GM23338 (cell line): ENCODE results near the gene PDGFRB.

Experiments
- CREB1 ChIP-seq: fragments of 250-450 bp; sonication (Bioruptor Pico); IDR thresholded peaks from 2 replicates; pipeline ENCODE4 v1.5.0; 2020; ENCODE audit warnings: low read depth, mild to moderate bottlenecking, moderate library complexity
- EZH2 ChIP-seq: fragments of 200-600 bp; sonication (generic); IDR thresholded peaks from one replicate; pipeline ENCODE4 v1.8.0; 2017; ENCODE audit warnings: antibody characterized with exemption, mild to moderate bottlenecking, low read depth; ENCODE audit not compliant: unreplicated experiment
- EZH2phosphoT487 ChIP-seq: fragments of 200-600 bp; sonication (generic); IDR thresholded peaks from one replicate; pipeline ENCODE4 v1.8.1; 2018; ENCODE audit warnings: antibody characterized with exemption; ENCODE audit not compliant: unreplicated experiment
- JUNB ChIP-seq: IDR thresholded peaks from one replicate; pipeline ENCODE4 v1.6.1; 2016; ENCODE audit warnings: antibody characterized with exemption; ENCODE audit not compliant: unreplicated experiment
- POLR2AphosphoS5 ChIP-seq: IDR thresholded peaks from 2 replicates; pipeline ENCODE4 v1.6.1; 2016; ENCODE audit warnings: antibody characterized with exemption, low read depth
- TF ChIP-seq, protein P1 (sequence below), 2 experiments: fragments of 200-600 bp in 1 of 2; sonication (generic) in 1 of 2; conservative IDR thresholded peaks; 2 replicates each; pipeline versions ENCODE4 v1.5.1 to v1.6.1; 2016 to 2017; ENCODE audit warnings: antibody characterized with exemption in 2 of 2, low read depth in 2 of 2, mild to moderate bottlenecking in 2 of 2, moderate library complexity in 1 of 2
- TF ChIP-seq, protein P2 (sequence below): IDR thresholded peaks from 2 replicates; pipeline ENCODE4 v1.6.1; 2016; ENCODE audit warnings: antibody characterized with exemption
- TF ChIP-seq, protein P3 (sequence below): IDR thresholded peaks from one replicate; pipeline ENCODE4 v1.6.1; 2018; ENCODE audit warnings: antibody characterized with exemption; ENCODE audit not compliant: unreplicated experiment

DNA sequence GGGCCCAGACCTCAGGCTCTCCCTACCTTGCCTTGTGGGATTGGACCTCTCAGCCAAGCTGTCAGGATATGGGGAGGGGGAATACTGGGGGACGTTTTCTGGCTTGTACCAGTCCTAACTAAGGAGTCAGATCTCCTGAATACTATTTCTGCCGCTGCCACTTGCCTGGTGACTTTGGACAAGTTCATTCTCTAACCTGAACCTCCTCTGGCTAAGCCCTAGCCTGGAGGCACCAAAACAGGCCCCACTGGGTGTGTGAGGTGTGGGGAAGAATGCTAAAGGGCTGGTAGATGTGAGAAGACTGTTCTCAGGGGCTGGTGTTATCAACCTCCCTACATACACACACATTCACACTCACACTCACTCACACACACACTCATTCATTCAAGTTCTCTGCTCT, 35.3 kb upstream of the PDGFRB start:
- TF ChIP-seq, protein P1, sequence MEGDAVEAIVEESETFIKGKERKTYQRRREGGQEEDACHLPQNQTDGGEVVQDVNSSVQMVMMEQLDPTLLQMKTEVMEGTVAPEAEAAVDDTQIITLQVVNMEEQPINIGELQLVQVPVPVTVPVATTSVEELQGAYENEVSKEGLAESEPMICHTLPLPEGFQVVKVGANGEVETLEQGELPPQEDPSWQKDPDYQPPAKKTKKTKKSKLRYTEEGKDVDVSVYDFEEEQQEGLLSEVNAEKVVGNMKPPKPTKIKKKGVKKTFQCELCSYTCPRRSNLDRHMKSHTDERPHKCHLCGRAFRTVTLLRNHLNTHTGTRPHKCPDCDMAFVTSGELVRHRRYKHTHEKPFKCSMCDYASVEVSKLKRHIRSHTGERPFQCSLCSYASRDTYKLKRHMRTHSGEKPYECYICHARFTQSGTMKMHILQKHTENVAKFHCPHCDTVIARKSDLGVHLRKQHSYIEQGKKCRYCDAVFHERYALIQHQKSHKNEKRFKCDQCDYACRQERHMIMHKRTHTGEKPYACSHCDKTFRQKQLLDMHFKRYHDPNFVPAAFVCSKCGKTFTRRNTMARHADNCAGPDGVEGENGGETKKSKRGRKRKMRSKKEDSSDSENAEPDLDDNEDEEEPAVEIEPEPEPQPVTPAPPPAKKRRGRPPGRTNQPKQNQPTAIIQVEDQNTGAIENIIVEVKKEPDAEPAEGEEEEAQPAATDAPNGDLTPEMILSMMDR (conservative IDR thresholded peaks at IDR 0.05; ENCODE audit: low read depth in 2 of 2), result no peak
- TF ChIP-seq POLR2AphosphoS5 (no peak), JUNB (no peak), EZH2 (no peak), EZH2phosphoT487 (no peak), CREB1 (CRISPR knock-in tag) (no peak)
- TF ChIP-seq, protein P2, sequence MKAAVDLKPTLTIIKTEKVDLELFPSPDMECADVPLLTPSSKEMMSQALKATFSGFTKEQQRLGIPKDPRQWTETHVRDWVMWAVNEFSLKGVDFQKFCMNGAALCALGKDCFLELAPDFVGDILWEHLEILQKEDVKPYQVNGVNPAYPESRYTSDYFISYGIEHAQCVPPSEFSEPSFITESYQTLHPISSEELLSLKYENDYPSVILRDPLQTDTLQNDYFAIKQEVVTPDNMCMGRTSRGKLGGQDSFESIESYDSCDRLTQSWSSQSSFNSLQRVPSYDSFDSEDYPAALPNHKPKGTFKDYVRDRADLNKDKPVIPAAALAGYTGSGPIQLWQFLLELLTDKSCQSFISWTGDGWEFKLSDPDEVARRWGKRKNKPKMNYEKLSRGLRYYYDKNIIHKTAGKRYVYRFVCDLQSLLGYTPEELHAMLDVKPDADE, result no peak
- TF ChIP-seq, protein P3, sequence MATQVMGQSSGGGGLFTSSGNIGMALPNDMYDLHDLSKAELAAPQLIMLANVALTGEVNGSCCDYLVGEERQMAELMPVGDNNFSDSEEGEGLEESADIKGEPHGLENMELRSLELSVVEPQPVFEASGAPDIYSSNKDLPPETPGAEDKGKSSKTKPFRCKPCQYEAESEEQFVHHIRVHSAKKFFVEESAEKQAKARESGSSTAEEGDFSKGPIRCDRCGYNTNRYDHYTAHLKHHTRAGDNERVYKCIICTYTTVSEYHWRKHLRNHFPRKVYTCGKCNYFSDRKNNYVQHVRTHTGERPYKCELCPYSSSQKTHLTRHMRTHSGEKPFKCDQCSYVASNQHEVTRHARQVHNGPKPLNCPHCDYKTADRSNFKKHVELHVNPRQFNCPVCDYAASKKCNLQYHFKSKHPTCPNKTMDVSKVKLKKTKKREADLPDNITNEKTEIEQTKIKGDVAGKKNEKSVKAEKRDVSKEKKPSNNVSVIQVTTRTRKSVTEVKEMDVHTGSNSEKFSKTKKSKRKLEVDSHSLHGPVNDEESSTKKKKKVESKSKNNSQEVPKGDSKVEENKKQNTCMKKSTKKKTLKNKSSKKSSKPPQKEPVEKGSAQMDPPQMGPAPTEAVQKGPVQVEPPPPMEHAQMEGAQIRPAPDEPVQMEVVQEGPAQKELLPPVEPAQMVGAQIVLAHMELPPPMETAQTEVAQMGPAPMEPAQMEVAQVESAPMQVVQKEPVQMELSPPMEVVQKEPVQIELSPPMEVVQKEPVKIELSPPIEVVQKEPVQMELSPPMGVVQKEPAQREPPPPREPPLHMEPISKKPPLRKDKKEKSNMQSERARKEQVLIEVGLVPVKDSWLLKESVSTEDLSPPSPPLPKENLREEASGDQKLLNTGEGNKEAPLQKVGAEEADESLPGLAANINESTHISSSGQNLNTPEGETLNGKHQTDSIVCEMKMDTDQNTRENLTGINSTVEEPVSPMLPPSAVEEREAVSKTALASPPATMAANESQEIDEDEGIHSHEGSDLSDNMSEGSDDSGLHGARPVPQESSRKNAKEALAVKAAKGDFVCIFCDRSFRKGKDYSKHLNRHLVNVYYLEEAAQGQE, result no peak
